ENCODE data around the gene TXNDC12.

DNA sequence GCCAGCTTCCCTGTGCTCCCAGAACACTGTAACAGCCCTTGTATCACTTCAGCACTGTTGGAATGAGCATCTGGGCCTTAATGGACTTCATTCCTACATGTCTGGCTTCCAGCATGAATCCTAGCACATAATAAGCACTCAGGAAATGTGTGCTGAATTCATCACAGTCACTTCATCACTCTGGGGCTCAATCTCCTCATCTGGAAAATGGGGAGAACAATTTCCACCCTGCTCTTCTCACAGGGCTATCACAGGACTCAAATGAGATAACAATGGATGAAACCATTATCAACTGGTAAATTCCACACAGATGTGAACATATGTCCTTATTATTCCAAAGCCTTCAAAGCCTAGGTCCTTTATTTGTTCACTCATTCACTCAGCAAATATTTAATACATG, 76.9 kb downstream of the TXNDC12 start:
- TF ChIP-seq CTCF (IDR thresholded peaks at IDR 0.05) (no peak), POLR2AphosphoS5 (IDR thresholded peaks at IDR 0.05) (no peak), POLR2A (IDR thresholded peaks at IDR 0.05) (no peak), EP300 (IDR thresholded peaks at IDR 0.05) (no peak)
